Erythroblast (primary cell): ENCODE data around the gene AMOTL1.

Source experiments
- DNase-seq, 2 experiments: peaks; one replicate each; lab custom pipeline; 2025; lab: John Stamatoyannopoulos, UW
- GATA1 ChIP-seq: IDR thresholded peaks from 2 replicates; pipeline ENCODE4 v1.6.1; 2011; ENCODE audit warnings: low read depth, mild to moderate bottlenecking, control low read depth, low read length, moderate library complexity
- POLR2A ChIP-seq: IDR thresholded peaks from 2 replicates; pipeline ENCODE4 v1.6.1; 2011; ENCODE audit warnings: mild to moderate bottlenecking, low read length

Gene AMOTL1, protein sequence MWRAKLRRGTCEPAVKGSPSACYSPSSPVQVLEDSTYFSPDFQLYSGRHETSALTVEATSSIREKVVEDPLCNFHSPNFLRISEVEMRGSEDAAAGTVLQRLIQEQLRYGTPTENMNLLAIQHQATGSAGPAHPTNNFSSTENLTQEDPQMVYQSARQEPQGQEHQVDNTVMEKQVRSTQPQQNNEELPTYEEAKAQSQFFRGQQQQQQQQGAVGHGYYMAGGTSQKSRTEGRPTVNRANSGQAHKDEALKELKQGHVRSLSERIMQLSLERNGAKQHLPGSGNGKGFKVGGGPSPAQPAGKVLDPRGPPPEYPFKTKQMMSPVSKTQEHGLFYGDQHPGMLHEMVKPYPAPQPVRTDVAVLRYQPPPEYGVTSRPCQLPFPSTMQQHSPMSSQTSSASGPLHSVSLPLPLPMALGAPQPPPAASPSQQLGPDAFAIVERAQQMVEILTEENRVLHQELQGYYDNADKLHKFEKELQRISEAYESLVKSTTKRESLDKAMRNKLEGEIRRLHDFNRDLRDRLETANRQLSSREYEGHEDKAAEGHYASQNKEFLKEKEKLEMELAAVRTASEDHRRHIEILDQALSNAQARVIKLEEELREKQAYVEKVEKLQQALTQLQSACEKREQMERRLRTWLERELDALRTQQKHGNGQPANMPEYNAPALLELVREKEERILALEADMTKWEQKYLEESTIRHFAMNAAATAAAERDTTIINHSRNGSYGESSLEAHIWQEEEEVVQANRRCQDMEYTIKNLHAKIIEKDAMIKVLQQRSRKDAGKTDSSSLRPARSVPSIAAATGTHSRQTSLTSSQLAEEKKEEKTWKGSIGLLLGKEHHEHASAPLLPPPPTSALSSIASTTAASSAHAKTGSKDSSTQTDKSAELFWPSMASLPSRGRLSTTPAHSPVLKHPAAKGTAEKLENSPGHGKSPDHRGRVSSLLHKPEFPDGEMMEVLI

DNA sequence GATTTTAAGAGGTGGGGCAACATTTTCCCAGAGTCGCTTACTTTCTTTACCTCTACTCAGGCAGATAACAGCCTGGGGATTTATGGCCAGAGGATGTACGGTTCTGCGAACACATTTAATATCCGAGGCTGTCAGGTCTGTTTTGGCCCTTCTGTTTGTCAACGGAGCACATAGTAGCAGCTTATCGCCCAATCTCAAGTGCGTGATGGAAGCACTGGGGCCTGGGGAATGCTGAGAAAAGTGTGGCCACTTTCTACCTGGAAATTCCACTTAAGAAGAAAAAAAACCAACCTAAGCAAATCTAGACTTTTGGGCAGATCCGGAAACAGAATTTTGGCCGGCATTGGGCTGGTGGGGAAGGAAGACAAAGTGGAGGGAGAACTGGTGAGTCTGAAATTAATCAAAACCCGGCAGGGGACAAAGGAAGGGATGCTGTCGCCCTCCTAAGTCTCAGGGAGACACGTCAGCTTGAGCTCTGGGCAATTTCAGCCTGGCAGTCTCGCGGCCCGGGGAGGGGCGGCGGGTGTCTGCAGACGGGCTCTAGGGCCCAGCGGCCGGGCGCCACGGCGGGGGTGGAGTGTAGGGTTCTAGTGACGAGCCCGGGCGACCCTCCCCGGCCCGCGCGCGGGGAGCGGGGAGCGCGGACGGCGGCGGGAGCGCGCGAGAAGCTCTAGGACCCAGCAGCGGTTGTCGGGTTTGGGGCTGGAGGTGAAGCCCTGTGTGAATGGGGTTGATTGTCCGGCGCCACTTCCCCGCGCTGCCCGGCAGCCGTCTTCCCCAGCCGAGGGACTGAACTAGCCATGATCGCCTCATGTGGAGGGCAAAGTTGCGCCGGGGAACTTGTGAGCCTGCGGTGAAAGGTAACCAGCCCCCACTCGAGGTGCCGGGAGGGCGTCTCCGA, at the start of gene AMOTL1:
Gene AMOTL1, plus strand, starts transcription at position 656 of the 901 bp plus-strand sequence. Its CDS starts 156 bp downstream, at position 812.
- TF ChIP-seq POLR2A: peak; percentile 51
- no peak for TF ChIP-seq GATA1
- peak; percentile 82 to 88 for DNase-seq

DNA sequence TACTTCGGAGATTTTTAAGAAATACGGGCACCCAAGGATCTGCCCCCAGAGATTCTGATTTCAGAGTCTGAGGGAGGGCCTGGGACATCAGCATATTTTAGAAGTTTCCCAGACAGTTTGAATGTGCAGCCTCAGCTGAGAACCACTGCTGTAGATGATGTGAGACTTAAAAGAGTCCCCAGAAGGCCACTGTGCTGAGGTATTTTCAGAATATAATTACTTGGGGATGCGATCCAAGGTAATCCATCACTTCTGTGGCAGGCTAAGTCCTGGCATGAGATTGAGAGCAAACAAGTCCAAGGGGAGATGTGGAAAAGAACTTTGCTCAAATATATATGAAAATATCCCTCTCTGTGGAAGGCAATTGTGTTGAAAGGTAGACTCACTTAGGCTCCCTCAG, 48.3 kb upstream of the AMOTL1 start:
- DNase-seq: no peak
- TF ChIP-seq GATA1 (no peak), POLR2A (no peak)

DNA sequence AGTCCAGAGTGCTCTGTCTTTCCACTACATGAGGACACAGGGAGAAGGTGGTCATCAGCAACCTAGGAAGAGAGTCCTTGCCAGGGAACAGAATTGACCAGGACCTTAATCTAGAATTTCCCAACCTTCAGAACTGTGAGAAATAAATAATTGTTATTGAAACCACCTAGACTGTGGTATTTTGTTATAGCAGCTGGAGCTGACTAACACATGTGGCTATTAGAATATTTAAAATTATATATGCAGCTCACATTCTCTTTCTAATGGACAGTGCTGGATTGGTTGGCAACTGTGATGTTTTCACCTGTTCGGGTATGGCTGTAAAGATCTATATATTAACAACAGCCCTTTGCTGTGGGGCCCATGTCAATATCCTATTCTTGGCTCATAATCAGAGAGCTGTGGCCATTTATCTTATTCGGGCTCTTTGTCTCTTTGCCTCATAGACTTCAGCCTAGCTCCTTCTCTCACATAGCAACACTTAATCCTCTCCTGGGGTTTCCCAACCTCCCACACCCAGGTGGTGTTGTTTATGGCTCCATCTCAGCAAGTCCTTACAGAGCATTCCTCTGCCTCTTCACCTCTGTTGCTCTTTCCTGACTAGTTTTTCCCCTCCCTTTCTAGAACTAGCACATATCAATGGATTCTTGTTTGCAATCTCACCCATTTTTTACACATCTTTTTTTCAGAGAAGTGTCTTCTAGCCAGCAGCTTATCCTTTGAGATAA, 46.4 kb upstream of the AMOTL1 start:
- no peak for DNase-seq
- no peak for TF ChIP-seq POLR2A
- TF ChIP-seq GATA1: no peak

DNA sequence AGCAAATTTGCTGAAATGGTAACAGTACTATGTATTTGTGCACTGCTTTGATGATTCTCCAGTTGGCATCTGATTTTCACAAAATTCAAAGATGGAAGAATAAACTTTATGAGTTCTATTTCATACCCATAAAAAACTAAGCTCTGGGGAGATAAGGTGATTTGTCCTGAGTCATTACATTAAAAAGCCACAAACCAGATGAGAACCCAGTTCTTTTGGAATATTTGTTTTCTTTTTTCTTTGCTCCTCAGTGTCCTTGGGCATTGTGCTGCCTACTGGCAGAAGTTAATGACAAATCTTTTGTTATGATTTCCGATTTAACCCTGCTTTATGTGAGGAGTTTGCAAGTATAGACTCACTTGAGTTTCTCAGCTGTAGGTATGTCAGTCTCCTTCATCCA, 45.4 kb upstream of the AMOTL1 start:
- TF ChIP-seq GATA1 (no peak), POLR2A (no peak)
- no peak for DNase-seq

DNA sequence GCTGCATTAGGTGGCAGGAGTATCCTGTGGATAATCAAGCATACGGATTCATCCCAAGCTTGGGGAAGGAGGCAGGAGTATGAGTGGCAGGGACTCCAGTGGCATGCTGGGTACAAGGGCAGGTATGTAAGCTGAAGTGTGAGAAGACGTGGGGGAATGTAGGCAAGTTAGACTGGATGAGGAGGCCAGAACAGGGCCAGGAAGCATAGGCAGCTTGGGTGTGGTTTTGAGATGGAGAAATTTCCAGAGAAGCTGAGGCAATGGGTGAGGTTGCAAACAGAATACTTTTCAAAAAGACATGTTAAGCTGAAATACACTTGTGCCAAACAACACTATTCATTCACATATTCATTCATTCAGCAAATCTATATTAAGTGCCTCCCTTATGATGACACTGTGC, 43.1 kb upstream of the AMOTL1 start:
- TF ChIP-seq GATA1: no peak
- TF ChIP-seq POLR2A: no peak
- DNase-seq: no peak

DNA sequence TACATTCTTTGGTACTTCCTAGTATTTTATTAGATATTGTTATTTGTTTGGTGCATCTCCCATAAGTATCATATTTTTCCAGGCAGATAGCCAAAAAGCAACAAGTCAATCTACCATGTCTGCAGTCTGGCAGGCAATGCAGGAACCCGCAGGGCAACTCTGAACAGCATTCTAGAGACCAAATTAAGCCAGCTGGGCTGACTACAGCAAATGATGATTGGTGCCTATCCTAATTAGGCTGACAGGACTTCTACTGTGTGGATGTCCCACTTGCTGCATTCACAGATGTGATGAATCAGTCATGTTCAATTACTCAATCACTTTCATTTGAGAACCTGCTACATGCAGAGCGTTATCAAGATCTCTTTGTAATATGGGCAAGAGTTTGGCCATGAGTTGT, 40.3 kb upstream of the AMOTL1 start:
- no peak for DNase-seq
- TF ChIP-seq POLR2A: no peak
- no peak for TF ChIP-seq GATA1

DNA sequence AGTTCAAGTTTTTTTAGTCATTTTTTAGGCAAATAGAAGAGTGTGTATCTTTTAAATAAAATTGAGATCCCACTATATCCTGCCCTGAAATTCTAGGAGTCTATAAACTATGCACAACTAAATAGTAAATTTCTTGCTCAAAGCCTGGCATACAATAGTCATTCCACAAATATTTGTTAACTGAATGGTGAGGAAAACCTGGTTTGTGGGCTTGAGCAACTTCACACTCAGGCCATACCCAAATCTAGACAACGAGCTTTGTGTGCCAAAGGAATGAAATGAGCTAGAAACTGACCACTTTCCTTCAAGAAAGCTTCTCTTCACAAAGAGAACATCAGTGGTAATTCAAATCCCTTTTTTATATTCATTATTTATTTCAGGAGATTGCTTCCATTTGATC, 39.6 kb upstream of the AMOTL1 start:
- no peak for DNase-seq
- TF ChIP-seq GATA1 (no peak), POLR2A (no peak)

DNA sequence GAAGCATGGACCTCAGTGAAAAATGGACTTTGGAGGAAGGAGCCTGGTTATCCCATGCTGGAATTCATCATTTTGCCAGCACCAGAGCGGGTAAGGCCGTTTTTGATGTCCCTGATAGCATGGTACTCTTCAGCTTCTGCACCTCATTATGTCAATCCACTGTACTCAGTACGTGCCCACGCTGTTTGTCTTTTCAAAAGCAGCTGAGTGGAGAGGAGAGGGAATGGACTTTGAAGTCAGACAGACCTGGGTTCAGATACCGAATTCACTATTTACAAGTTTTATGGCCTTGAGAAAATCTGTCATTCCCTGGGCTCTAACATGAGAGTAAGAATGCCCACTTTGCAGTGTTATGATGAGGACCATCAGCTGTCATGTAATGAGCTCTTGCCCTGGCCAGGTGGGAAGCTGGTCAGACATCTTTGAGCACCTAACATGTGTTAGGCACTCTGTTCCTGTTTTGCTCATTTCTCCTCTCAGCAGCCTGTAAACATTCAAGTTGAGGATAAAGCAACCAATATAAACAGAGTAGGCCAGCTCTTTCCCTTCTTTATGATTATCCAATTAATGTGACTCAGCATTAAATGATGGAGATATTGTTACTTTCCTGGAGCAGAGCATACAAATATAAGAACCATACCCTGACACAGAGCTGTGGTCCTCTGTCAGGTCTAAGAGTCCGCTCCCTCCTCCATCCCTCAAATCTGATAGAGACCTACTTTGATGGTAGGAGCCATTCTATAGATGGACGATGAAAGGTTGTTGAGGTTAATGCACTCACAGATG, 39.0 kb upstream of the AMOTL1 start:
- no peak for DNase-seq

DNA sequence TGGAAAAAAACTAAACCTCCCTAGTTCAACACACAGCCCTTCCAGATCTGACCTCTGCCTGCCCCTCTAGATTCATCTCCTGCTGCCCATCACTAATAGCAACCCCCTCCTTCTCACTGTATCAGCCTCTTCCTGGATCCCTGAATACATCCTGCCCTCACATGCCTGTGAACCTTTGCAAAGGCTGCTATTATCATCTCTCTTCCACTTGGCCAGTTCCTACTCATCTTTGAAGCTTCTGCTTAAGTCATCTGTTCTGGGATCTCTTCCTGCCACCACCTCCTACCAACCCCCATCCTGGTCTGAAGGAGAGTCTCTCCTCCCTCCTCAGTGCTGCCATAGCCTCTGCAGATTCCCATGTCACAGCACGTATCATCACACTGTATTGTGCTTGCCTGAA, 38.0 kb upstream of the AMOTL1 start:
- TF ChIP-seq POLR2A (no peak), GATA1 (no peak)
- DNase-seq: no peak

More for the DNA sequence above, 39.0 kb upstream of the AMOTL1 start:
- TF ChIP-seq POLR2A (no peak), GATA1 (no peak)

DNA sequence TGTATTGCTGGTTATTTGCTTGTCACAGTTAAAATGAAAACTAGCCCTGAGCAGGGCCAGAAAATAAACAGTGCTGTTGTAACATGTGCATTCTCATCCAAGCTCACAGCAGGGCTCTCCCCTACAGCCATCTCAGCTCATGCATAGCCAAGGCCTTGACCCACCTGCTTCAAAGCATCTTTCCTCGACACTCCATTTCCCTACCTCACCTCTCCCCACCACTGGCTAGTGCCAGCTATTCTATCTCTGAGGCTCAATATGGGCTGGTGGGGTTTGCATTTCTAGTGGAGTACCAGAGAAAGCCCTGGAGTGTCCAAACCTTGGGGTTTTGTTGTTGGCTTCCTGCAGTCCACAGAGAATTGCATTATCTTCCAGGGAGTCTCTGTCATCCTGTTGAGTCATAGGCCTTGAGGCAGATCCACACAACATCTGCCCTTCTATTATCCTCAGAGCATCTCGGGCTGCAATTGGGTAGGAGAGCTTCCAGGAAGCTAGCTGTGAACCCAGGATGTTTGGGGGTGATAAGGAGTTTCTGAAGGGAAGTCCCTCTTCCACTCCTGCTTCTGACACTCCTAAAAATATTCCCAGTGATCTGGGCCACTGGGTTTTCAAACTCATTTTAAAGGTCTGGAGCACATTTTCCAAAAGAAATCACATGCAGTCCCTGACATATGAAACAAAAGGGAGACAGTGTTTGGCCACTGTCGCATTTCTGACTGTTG, 36.1 kb upstream of the AMOTL1 start:
- TF ChIP-seq GATA1 (no peak), POLR2A (no peak)
- DNase-seq: no peak

DNA sequence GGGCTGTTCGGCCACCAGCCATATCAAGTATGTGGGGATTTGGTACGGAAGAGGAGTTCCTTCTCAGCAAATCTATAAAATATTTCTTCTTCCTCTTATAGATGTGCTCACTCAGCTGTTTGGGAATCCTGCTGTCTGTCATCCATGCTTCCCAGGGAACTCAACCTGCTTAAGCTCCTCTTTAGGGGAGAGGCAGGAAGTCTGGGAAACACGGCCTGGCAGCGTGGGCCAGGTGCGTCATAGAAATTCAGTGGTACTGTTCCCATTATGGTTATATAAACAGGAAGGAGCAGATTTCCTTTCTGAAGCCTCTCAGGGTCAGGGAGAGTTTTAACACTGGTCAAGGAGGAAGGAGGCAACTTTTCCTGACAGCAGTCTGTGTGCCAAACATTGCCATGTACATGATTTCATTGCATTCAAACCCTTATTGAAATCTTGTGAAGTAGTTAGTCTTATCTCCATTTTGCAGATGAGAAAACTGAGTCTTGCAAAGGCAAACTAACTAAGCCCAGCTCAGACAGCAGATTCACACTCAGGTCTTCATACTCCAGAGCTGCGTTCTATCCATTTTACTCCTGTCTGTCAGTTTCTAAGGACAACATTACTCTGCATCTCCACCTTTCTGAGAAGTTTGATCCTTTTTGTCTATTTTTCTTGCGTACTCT, 35.4 kb upstream of the AMOTL1 start:
- no peak for DNase-seq
- TF ChIP-seq GATA1 (no peak), POLR2A (no peak)
